GM19240 (cell line): ENCODE results near the gene ZNF627.
"Not testable (repeated sequence)": the region's sequence is repeated elsewhere in the genome, so short reads cannot be mapped to it uniquely, and the experiment has no call there.

Experiments used
- DNase-seq: peaks from one replicate; pipeline ENCODE4 v3.0.0; 2011; ENCODE audit warnings: low spot score; ENCODE audit not compliant: insufficient read length

ZNF627 gene

DNA sequence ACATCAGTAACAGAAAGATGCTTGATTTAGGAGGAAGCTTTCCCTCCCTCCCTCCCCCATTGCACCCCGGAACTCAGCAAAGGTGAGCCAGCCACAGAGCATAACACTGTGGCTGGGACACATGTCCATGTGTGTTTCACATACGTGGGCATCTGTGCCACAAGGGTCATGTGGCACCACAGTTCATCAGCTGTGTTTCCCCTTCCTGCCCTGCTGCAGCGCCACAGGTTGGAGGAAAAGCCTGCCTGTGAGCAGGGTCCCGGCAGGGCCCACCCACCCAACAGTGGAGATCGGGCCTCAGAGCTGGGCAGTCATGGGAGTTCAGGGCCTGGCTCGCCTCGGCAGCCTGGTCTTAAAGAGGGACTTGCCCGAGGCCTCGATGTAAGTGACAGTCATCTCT lies 22.6 kb upstream of the ZNF627 start:
- DNase-seq = no peak

GRCh38 chr19:11576227-11576626 lies 21.1 kb upstream of the ZNF627 start:
- no peak for DNase-seq

GRCh38 chr19:11577451-11578257 lies 19.6 kb upstream of the ZNF627 start, which contains the start of gene ACP5:
Gene ACP5, minus strand, starts transcription at chr19:11577645. Its CDS starts 328 bp downstream, at chr19:11577317.
- DNase-seq = no peak

DNA sequence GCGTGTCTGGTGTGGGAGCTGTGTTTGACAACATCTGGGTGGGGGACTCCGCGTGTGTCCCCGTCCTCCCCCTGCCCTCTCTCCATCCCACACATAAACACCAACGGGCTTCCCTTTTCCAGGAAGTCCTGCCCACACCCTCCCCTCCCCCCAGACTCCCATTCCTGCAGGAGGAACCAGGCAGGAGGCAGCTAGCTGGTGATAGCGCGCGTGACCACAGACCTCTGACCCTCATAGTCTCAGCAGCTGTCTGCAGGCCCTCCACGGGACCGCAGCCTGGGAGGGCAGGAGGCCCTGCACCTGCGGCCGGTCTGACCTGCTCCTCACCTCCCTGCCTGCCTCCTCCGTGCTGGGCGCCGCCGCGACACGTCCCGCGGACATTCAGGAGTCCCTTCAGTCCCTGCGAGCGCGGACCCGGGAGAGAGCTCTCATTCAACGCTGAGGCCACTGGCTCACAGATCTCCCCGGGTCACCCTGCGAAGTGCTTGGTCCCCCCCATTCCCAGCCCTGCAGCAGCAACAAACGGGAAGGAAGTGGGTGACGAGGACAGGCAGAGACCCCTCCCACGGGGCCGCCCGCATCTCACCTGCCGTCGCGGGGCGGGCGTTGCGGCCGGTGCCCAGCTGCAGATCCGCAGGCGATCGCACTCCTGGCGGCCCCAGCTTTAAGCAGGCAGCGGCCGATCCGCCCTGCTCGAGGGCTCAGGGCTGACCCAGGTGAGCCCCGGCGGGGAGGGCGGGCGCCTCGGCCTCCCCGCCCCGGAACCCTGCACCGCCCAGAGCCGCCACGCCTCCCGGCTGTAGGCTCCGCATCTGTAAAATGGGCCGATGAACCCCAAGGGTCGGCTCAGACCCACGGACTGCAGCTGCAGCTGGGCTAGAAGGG lies 18.8 kb upstream of the ZNF627 start:
- no peak for DNase-seq

DNA sequence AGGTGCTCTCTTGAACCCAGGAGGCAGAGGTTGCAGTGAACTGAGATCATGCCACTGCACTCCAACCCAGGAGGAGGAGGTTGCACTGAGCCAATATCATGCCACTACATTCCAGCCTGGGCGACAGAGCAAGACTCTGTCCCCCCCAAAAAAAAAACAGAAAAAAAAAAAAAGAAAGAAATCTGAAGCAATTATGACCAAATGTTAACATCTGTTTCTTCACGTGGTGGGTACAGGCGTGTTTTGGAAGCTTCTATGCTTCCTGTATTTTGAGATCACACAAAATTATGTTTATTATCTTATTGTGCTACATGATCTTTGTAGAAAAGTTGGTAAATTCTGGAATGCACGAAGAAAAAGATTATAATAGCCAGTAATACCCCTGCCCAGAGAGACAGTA lies 17.2 kb upstream of the ZNF627 start:
- DNase-seq = no peak

GRCh38 chr19:11581740-11582139 lies 15.5 kb upstream of the ZNF627 start:
- peak; percentile 71 for DNase-seq

DNA sequence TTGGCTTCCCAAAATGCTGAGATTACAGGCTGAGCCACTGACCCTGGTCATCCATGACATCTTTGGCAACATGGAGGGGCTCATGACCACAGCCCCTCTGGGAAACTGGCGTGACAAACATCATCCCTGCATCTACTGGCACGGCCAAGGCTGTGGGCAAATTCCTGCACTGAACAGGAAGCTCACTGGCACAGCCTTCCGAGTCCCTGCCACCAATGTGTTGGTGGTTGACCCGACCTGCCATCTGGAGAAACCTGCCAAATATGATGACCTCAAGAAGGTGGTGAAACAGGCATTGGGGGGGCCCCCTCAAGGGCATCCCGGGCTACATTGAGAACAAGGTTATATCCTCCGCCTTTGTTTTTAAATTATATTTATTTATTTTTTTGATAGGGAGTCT lies 11.0 kb upstream of the ZNF627 start:
- no peak for DNase-seq

GRCh38 chr19:11587302-11587974 lies 9.8 kb upstream of the ZNF627 start:
- peak; percentile 47 for DNase-seq

- DNase-seq = no peak
Observed at GRCh38 chr19:11587975-11588631, 9.2 kb upstream of the ZNF627 start.

GRCh38 chr19:11594084-11594483 lies 3.2 kb upstream of the ZNF627 start:
- DNase-seq = no peak

DNA sequence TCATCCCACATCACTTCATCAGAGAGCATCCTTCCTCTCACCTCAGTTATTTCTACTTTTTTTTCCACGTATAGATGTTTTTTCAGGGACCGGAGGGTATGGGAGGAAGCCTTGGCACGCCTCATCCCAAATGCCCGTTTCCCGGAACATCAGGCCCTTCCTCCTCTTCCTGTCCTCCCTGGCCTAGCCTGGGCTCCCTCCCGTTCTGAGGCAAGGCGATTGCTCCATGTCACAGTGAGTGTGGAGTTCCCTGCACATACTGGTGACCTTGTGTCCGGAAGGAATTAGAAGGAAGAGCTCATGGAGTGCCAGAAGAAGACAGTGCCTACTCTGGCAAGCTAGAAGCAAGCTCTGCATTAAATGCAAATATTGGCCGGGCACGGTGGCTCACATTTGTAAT lies 1.1 kb upstream of the ZNF627 start:
- DNase-seq = no peak

DNA sequence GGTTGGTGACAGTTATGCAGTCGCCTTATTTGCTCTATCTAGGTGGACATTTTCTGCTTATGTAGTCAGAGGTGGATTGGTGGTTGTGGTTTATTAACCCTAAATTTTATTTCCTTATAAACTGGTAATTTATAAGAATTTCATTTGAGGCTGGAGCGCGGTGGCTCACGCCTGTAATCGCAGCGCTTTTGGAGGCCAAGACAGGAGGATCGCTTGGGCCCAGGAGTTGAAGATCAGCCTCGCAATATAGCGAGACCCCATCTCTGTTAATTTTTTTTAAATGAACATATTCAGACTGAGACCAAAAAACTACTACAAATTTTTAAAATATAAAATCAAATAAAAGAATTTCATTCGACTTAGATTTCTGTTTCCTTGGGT lies 810 bp downstream of the ZNF627 start:
- no peak for DNase-seq

DNA sequence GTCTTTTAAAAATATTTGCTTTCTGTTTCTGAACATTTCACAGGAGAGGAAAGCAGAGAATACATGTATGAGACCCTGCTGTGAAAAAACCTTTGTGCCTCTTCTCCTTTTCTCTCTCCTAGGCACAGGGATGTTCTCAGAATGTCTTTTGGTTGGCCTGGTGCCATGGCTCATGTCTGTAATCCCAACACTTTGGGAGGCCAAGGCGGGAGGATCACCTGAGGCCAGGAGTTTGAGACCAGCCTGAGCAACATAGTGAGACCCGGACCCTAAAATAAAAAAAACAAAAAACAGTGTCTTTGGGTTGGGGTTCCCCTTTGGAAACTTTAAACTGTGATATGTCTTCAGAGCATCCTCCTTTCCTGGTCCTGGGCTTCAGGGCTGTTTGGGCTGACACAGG lies 1.5 kb downstream of the ZNF627 start:
- DNase-seq = no peak

DNA sequence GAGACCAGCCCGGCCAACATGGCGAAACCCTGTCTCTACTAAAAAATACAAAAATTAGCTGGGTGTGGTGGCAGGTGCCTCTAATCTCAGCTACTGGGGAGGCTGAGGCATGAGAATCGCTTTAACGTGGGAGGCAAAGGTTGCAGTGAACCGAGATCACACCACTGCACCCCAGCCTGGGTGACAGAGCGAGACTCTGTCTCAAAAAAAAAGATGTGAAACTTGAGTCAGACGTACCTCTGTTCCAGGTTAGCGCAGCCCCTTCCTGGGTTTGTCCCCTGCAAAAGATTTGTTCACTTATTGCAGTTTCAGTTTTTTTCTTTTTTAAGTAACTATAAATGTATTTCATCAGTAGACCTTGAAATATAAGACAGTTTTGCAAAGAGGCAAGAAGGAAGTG lies 2.4 kb downstream of the ZNF627 start:
- not testable (repeated sequence) for DNase-seq

DNA sequence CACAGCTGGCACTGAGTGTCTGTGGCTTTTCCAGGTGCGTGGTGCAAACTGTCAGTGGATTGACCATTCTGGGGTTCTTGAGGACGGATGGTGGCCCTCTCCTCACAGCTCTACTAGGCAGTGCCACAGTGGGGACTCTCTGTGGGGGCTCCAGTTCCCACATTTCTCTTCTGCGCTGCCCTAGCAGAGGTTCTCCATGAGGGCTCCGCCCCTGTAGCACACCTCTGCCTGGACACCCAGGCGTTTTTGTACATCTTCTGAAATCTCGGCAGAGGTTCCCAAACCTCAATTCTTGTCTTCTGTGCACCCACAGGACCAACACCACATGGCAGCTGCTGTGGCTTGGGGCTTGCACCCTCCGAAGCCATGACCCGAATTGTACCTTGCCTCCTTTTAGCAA lies 9.2 kb downstream of the ZNF627 start:
- DNase-seq = no peak

DNA sequence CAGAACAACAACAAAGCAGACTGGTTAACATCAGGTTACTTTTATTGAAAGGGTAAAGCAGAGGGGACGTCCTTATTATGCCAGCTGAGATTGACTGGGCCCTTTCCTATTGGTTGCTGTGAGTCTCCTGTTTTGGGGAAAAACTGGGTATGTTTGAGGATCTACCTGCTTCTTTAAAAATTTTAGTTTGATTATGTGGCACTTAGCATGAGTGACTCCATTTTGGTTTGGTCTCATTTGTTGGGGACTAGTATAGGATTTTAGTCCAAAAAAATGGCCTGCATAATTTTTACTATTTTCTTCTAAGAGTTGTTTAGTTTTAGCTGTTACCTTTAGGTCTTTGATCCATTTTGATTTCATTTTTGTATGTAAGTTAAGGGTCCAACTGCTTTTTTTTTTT lies 14.4 kb downstream of the ZNF627 start:
- DNase-seq = no peak

GRCh38 chr19:11612816-11613511 lies 15.7 kb downstream of the ZNF627 start:
- DNase-seq = no peak

DNA sequence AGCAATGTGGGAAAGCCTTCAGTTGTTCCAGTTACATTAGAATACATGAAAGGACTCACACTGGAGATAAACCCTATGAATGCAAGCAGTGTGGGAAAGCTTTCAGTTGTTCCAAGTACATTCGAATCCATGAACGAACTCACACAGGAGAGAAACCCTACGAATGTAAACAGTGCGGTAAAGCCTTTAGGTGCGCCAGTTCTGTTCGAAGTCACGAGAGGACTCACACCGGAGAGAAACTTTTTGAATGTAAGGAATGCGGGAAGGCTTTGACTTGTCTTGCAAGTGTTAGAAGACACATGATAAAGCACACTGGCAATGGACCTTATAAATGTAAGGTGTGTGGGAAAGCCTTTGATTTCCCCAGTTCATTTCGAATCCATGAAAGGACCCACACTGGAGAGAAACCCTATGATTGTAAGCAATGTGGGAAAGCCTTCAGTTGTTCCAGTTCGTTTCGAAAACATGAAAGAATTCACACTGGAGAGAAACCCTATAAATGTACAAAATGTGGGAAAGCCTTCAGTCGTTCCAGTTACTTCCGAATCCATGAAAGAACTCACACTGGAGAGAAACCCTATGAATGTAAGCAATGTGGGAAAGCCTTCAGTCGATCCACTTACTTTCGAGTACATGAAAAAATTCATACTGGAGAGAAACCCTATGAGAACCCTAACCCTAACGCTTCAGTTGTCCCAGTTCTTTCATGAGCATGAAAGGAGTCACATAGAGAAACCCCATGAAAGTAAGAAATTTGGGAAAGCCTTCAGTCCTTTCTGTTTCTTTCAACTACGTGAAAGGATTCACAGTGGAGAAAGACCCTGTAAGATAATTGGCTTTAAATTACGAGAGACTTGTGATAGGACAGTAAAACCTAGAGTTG lies 20.1 kb downstream of the ZNF627 start:
- no peak for DNase-seq

DNA sequence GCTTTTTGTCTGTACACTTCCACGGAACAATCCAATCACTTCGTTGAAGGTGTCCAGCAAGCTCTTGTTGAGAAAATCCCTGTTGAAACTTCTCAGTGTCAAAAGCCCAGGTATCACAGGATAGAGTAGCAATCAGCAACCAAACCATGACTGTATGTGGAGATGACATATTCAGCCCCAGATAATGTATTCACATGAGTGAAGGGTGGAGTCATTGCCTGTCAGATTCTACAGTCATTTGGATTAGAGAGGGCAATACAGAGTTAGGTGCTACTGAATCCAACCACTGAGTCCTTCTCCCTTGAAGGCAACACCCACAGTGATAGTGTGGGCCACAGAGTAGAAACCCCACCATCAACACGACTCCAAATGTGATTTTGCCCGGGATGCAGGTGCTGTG lies 23.3 kb downstream of the ZNF627 start:
- DNase-seq = no peak

DNA sequence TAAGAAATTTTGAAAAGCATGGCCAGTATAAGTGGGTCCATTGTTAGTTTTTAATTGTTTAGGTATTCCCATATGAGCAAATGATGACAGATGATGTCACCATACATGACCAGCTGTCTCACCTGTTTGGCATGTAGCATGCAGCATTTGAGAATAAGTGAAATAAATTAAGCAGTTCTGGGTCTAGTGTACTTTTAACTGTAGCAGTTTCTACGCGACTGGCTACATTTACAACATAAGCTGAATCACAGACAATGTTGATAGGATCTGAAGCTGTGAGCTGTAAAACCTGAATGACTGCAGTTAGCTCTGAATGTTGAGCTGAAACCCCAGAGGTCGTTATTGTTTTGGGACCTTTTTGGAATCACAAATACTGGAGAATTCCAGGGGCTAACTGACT lies 25.1 kb downstream of the ZNF627 start:
- not testable (repeated sequence) for DNase-seq
